Neural progenitor cell (in vitro differentiated cells): ENCODE data around the gene CT47A1. TPM values are rescaled to one million over a fixed set of nuclear protein-coding genes. Genes with fewer than 3 reads are reported as not detected.

Experiments used
- DNase-seq: peaks from one replicate; pipeline ENCODE4 v3.0.0-alpha.2; 2016; ENCODE audit warnings: low spot score
- H2AFZ ChIP-seq: fragments of 200-600 bp; sonication (generic); replicated peaks from 2 replicates; pipeline ENCODE4 v1.6.1; 2016; ENCODE audit warnings: antibody characterized with exemption
- H3F3A ChIP-seq: fragments of 200-600 bp; sonication (generic); 2 replicates; pipeline ENCODE4 v1.6.1; 2016; ENCODE audit warnings: antibody characterized with exemption, low read depth
- H3K27ac ChIP-seq: fragments of 200-600 bp; sonication (generic); 2 replicates; pipeline ENCODE4 v1.5.1; 2016; ENCODE audit warnings: mild to moderate bottlenecking
- H3K27me3 ChIP-seq: fragments of 200-600 bp; sonication (generic); 2 replicates; pipeline ENCODE4 v1.6.1; 2016; ENCODE audit warnings: mild to moderate bottlenecking, moderate library complexity
- H3K36me3 ChIP-seq: fragments of 200-600 bp; sonication (generic); 2 replicates; pipeline ENCODE4 v1.5.1; 2016
- H3K4me1 ChIP-seq: fragments of 200-600 bp; sonication (generic); 2 replicates; pipeline ENCODE4 v1.6.1; 2016; ENCODE audit warnings: mixed run types
- H3K4me2 ChIP-seq: fragments of 200-600 bp; sonication (generic); 2 replicates; pipeline ENCODE4 v1.6.1; 2016
- H3K4me3 ChIP-seq: fragments of 200-600 bp; sonication (generic); 2 replicates; pipeline ENCODE4 v1.5.1; 2016
- H3K79me2 ChIP-seq: fragments of 200-600 bp; sonication (generic); 2 replicates; pipeline ENCODE4 v1.6.1; 2016; ENCODE audit warnings: low read depth
- H3K9ac ChIP-seq: fragments of 200-600 bp; sonication (generic); 2 replicates; pipeline ENCODE4 v1.6.1; 2016
- H3K9me3 ChIP-seq: fragments of 200-600 bp; sonication (generic); 2 replicates; pipeline ENCODE4 v1.5.1; 2016; ENCODE audit warnings: low read depth
- H4K20me1 ChIP-seq: fragments of 200-600 bp; sonication (generic); 2 replicates; pipeline ENCODE4 v1.6.1; 2016; ENCODE audit warnings: low read depth
- H3K27ac Mint-ChIP-seq: 3 replicates; pipeline ENCODE4 v1.8.0; 2021; ENCODE audit warnings: mixed read lengths
- H3K27me3 Mint-ChIP-seq: 2 replicates; pipeline ENCODE4 v1.8.0; 2022; ENCODE audit warnings: low read depth, mild to moderate bottlenecking, inconsistent platforms, moderate library complexity, mixed read lengths; ENCODE audit not compliant: insufficient read depth
- H3K36me3 Mint-ChIP-seq: 3 replicates; pipeline ENCODE4 v1.8.0; 2021; ENCODE audit warnings: mixed read lengths
- H3K4me1 Mint-ChIP-seq: 3 replicates; pipeline ENCODE4 v1.8.0; 2021; ENCODE audit warnings: mixed read lengths
- H3K4me3 Mint-ChIP-seq: 3 replicates; pipeline ENCODE4 v1.8.0; 2021; ENCODE audit warnings: mild to moderate bottlenecking, moderate library complexity, mixed read lengths
- H3K9me3 Mint-ChIP-seq: 3 replicates; pipeline ENCODE4 v1.8.0; 2020; ENCODE audit warnings: mixed read lengths
- CTCF ChIP-seq: fragments of 200-600 bp; sonication (generic); IDR thresholded peaks from 2 replicates; pipeline ENCODE4 v1.5.1; 2017; ENCODE audit warnings: antibody characterized with exemption, mild to moderate bottlenecking
- EZH2 ChIP-seq: fragments of 200-600 bp; sonication (generic); IDR thresholded peaks from 2 replicates; pipeline ENCODE4 v1.6.1; 2017; ENCODE audit warnings: antibody characterized with exemption, mild to moderate bottlenecking, moderate library complexity
- EZH2phosphoT487 ChIP-seq: fragments of 200-600 bp; sonication (generic); IDR thresholded peaks from 2 replicates; pipeline ENCODE4 v1.6.1; 2017; ENCODE audit warnings: antibody characterized with exemption
- total RNA-seq: library from RNA; depleted of rRNA; stranded (reverse); fragments of >200 nt; gene quantifications from 2 replicates; pipeline ENCODE4 v1.2.3, GENCODE V29; 2015; ENCODE audit warnings: low replicate concordance

Gene CT47A1
- total RNA-seq, 1 donor from 2014 or later: not detected

GRCh38 chrX:121010218-121010617, 24.7 kb upstream of the CT47A1 start:
- Histone ChIP-seq H3F3A (no peaks in the 10 kb centered on the region), H2AFZ (no peak overlapping the region), H3K36me3 (no peaks in the 10 kb centered on the region), H3K9ac (no peak overlapping the region), H4K20me1 (no peaks in the 10 kb centered on the region), H3K9me3 (no peaks in the 10 kb centered on the region), H3K27me3 (no peaks in the 10 kb centered on the region), H3K79me2 (no peaks in the 10 kb centered on the region), H3K4me1 (no peaks in the 10 kb centered on the region), H3K4me3 (no peak overlapping the region), H3K27ac (no peak overlapping the region), H3K4me2 (no peak overlapping the region)
- Mint-ChIP-seq H3K27me3 (no peaks in the 10 kb centered on the region), H3K27ac (no peak overlapping the region), H3K9me3 (no peaks in the 10 kb centered on the region), H3K4me3 (no peak overlapping the region), H3K4me1 (no peaks in the 10 kb centered on the region), H3K36me3 (no peaks in the 10 kb centered on the region)
- no peak for TF ChIP-seq CTCF
- no peak for DNase-seq

GRCh38 chrX:121009764-121010163, 24.2 kb upstream of the CT47A1 start:
- H4K20me1 ChIP-seq: no peaks in the 10 kb centered on the region
- no peaks in the 10 kb centered on the region for H3K79me2 ChIP-seq
- no peaks in the 10 kb centered on the region for H3F3A ChIP-seq
- Mint-ChIP-seq H3K36me3 (no peaks in the 10 kb centered on the region), H3K4me1 (no peaks in the 10 kb centered on the region), H3K27me3 (no peaks in the 10 kb centered on the region), H3K9me3 (no peaks in the 10 kb centered on the region), H3K27ac (no peak overlapping the region), H3K4me3 (no peak overlapping the region)
- TF ChIP-seq CTCF (no peak), EZH2 (no peak), EZH2phosphoT487 (no peak)
- H3K36me3 ChIP-seq: no peaks in the 10 kb centered on the region
- no peak for DNase-seq
- no peak overlapping the region for H3K9ac ChIP-seq
- H3K4me2 ChIP-seq: no peak overlapping the region
- no peaks in the 10 kb centered on the region for H3K27me3 ChIP-seq
- no peak overlapping the region for H2AFZ ChIP-seq
- H3K27ac ChIP-seq: no peak overlapping the region
- no peaks in the 10 kb centered on the region for H3K4me1 ChIP-seq
- H3K9me3 ChIP-seq: no peaks in the 10 kb centered on the region
- no peak overlapping the region for H3K4me3 ChIP-seq

GRCh38 chrX:121008920-121009319, 23.4 kb upstream of the CT47A1 start:
- H3K9ac ChIP-seq: no peak overlapping the region
- H3K36me3 Mint-ChIP-seq: no peaks in the 10 kb centered on the region
- H3K27ac Mint-ChIP-seq: no peak overlapping the region
- no peak for TF ChIP-seq EZH2
- no peak for TF ChIP-seq EZH2phosphoT487
- no peaks in the 10 kb centered on the region for H3K9me3 ChIP-seq
- H3K4me3 Mint-ChIP-seq: no peak overlapping the region
- no peaks in the 10 kb centered on the region for H3F3A ChIP-seq
- H2AFZ ChIP-seq: no peak overlapping the region
- H3K4me1 ChIP-seq: no peaks in the 10 kb centered on the region
- H3K27ac ChIP-seq: no peak overlapping the region
- no peaks in the 10 kb centered on the region for H3K27me3 Mint-ChIP-seq
- DNase-seq: no peak
- no peaks in the 10 kb centered on the region for H3K27me3 ChIP-seq
- H3K36me3 ChIP-seq: no peaks in the 10 kb centered on the region
- no peak overlapping the region for H3K4me2 ChIP-seq
- no peaks in the 10 kb centered on the region for H3K4me1 Mint-ChIP-seq
- H3K4me3 ChIP-seq: no peak overlapping the region
- no peaks in the 10 kb centered on the region for H4K20me1 ChIP-seq
- H3K9me3 Mint-ChIP-seq: no peaks in the 10 kb centered on the region
- H3K79me2 ChIP-seq: no peaks in the 10 kb centered on the region

- no peaks in the 10 kb centered on the region for H3K79me2 ChIP-seq
- no peaks in the 10 kb centered on the region for H3K36me3 Mint-ChIP-seq
- peak; percentile 13 for DNase-seq
- H3K27ac Mint-ChIP-seq: no peak overlapping the region
- H3K27me3 Mint-ChIP-seq: no peaks in the 10 kb centered on the region
- no peaks in the 10 kb centered on the region for H3K4me1 ChIP-seq
- no peak overlapping the region for H3K27ac ChIP-seq
- no peaks in the 10 kb centered on the region for H3K9me3 ChIP-seq
- H2AFZ ChIP-seq: no peak overlapping the region
- H3K9ac ChIP-seq: no peak overlapping the region
- H3K36me3 ChIP-seq: no peaks in the 10 kb centered on the region
- no peaks in the 10 kb centered on the region for H3K4me1 Mint-ChIP-seq
- H3K4me3 Mint-ChIP-seq: no peak overlapping the region
- TF ChIP-seq CTCF (peak; percentile 41), EZH2phosphoT487 (no peak)
- no peak overlapping the region for H3K4me2 ChIP-seq
- no peak overlapping the region for H3K4me3 ChIP-seq
- H3K27me3 ChIP-seq: no peaks in the 10 kb centered on the region
- H3F3A ChIP-seq: no peaks in the 10 kb centered on the region
- no peaks in the 10 kb centered on the region for H4K20me1 ChIP-seq
- peaks cover 2% of the 10 kb centered on the region for H3K9me3 Mint-ChIP-seq
Measured at GRCh38 chrX:121000589-121000988, 15.0 kb upstream of the CT47A1 start.
